Middle frontal gyrus (tissue), 1 donor: Measurements from ENCODE around the gene MAOA.
"Not testable (repeated sequence)": the region's sequence is repeated elsewhere in the genome, so short reads cannot be mapped to it uniquely, and the experiment has no call there.

Experiments used
- DNase-seq: peaks from one replicate; pipeline ENCODE4 v3.0.0-alpha.2; 2015; ENCODE audit warnings: low spot score; ENCODE audit errors: extremely low spot score

Gene MAOA

GRCh38 chrX:43656005-43656494 is at the start of gene MAOA:
Gene MAOA (plus strand): TSS chrX:43656299. CDS start chrX:43656342, 43 bp downstream.
- peak; percentile 10 for DNase-seq

DNA sequence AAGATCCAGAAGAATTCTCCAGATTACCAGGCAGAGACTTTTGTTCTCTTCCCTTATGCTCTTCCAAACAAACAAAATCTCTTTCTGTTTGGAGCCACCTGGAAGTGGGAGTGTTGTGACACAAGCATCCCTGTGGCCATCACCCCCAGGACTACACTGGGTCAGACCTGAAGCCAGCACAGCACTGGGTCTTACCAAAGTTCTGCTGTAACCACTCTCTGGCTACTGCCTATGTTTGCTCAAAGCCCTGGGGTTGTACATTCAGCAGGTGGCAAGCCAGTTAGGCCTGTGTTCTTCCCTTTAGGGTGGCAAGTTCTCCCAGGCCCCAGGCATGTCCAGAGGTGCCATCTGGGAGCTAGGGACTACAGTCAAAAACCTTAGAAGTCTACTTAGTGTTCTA is 43.7 kb upstream of the MAOA start:
- DNase-seq: no peak

GRCh38 chrX:43615660-43616059 is 40.4 kb upstream of the MAOA start:
- no peak for DNase-seq

DNA sequence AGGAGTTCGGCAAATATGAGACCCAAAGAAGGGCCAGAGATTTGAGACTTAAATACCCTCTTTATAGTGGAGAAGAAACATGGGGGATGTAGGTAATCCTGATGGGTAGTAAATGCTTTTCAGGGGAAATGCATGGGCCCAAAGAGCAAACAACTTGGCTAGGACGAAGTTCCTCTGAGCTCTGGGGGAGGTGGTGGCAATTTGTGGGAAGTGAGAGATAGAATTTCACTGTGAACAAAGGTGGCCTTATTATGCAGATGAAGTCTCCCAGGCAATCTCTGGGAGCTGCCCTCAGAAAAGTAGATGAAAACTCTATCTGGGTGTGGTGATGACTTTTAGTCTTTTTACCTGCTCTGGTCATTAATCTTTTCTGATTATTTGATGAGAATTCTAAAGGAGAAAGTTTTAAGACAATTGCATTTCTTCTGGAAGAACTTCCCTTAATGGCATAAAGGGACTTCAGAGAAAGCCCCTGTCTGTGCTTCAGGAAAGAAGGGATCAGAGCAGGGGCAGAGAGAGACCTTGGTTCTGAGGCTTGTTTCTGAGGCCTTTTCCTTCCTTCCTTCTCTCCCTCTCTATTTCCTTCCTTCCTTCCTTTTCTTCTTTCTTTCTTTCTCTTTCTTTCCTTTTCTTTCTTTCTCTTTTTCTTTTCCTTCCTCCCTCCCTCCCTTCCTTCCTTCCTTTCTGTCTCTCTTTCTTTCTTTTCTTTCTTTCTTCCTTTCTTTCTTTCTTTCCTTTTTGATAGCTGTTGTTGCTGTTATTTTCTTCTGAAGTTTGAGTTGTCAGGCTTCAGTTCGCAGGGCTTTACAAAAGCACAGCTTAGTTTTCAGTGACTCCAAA is 37.5 kb upstream of the MAOA start:
- DNase-seq: no peak

GRCh38 chrX:43619861-43620260 is 36.2 kb upstream of the MAOA start:
- not testable (repeated sequence) for DNase-seq

GRCh38 chrX:43627147-43627546 is 29.0 kb upstream of the MAOA start:
- no peak for DNase-seq

- no peak for DNase-seq
Measured at GRCh38 chrX:43627669-43628068, 28.4 kb upstream of the MAOA start.

DNA sequence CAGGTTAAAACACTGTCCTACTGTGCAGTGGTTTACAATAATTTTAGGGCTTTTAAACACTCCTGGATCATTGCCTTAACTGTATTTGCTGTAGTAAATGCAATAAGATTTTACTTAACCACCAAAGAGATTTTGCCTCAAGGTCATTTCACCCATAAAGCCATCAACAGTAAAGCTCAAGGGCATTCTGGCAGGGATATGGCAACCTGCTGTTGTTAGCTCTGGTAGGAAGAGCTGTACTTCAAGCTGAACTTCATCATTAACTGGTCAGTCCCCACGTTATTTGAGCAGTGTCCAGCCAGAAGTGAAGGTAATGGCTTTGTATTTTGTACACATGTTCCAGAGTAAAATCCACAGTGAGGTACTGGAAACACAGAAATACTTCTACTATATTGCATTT is 26.9 kb upstream of the MAOA start:
- no peak for DNase-seq

DNA sequence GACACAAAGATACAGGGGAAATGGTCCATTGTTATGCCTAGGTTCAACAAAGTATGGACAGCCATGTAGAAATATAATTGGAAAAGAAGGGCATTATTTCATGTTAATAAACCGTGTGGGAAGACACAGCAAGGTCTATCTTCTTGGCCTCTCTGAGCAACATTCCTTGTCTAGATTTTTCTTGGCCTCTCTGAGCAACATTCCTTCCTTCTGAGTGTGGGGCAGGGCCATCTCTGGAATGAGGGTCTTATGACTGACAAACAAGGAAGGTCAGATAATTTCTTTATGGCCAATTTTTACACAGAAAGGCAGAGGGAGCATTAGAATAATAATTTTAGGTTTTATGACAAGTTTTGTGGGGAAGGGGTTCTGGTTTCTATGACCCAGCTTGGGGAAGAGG is 24.3 kb upstream of the MAOA start:
- no peak for DNase-seq

GRCh38 chrX:43633081-43633480 is 23.0 kb upstream of the MAOA start:
- DNase-seq: no peak

- DNase-seq: no peak
Measured at GRCh38 chrX:43633757-43634156, 22.3 kb upstream of the MAOA start.

DNA sequence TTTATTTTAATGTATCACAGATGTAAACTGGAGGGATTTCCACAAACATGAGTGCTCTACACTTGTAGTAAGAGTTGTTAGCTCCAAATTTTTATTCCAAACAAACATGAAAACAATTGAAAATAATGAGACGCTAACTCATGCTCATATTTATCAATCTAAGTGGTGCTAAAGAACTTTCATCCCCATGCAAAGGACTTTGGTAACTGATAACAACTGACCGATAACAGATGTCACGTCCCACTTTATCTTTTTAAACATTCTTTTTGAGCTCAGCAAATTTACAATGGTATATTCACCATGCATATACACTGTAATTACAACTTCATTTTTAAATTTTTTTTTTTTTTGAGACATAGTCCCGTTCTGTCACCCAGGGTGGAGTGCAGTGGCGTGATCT is 15.6 kb upstream of the MAOA start:
- DNase-seq: no peak

DNA sequence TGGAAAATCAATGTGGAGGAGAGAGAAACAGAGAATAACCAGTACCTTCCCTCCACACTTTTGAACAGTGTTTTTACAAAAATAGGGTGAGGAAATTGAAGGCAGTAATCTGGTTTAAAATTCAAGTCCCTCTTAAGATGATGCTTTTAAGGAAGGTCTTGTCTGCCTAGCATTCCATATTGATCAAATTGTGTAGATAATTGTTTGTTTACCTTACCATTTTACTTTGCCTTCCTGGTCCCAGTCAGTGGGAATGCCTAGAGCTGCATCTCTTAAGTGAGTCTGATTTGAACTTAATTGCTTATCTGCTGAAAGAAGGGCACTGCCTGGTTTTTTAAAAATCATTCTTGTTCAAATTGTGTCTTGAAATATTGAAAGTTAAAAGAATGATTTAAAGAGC is 14.4 kb upstream of the MAOA start:
- DNase-seq: no peak

DNA sequence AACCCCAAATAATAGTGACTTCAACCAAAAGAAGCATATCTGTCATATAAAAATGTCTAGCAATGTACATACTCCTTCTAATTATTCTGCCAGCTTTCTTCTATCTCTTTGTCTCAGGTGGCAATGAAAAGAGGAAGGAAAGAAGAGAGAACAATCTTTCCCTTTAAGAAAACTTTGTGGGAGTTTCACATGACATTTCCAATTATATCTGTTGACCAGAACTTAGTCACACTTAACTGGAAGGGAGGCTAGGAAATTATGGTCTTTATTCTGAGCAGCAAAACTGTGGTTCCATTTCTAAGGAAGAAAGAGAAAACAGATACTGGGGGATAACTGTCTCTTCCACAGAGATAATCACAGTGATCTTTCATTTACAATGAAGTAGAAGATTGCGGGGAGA is 12.9 kb upstream of the MAOA start:
- no peak for DNase-seq

GRCh38 chrX:43643662-43644061 is 12.4 kb upstream of the MAOA start:
- DNase-seq: no peak

DNA sequence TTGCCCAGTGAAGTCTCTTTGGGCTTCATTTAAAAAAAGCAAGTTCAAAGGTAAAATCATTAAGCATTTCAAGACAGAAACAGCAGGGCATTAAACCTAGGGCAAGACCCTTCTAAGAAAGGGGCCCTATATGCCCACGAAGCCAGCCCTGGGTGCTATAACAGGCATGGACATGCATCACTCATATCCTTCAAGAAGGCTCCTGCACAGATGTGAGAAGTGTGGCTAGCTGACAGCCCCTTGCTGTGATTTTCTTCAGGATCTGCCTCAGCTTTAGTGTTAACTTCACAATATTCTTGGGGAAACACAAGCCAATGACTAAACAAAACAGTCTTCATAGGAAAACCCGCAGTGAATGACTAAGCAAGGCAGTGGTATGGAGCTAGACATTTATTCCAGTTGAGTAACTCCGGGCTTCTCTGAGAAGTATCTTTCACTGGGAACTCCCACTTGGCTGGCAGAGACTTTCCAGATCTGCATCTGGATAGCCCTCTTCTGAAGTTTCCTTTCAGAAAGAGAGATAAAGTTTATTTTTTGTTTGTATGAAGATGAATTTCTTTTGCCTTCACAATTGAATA is 11.9 kb upstream of the MAOA start:
- DNase-seq: no peak

GRCh38 chrX:43646800-43647199 is 9.3 kb upstream of the MAOA start:
- no peak for DNase-seq

DNA sequence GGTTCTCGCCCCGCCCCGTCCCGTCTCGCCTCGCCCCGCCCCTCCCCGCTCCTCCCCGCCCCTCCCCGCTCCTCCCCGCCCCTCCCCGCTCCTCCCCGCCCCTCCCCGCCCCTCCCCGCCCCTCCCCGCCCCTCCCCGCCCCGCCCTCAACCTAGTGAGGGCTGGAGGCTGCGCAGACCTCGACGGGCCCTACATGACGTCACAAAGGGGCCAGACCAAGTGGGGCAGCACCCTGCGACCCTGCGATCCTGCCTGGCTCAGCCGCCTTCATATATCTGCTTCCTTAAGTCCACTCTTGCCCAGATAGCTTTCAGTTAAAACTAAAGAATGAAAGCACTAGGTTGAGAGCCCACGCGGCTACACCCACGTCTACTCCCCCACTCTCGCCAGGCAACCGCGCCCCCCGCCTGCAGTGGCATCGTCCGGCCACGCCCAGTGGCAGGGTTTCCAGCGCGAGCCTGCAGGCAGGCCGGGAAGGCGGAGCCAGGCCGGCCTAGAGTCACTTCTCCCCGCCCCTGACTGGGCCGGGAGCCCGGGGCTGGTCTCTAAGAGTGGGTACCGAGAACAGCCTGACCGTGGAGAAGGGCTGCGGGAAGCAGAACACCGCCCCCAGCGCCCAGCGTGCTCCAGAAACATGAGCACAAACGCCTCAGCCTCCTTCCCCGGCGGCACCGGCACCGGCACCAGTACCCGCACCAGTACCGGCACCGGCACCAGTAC is 1.5 kb upstream of the MAOA start:
- DNase-seq: peak; percentile 79

- DNase-seq: no peak
Measured at GRCh38 chrX:43655151-43656004, 721 bp upstream of the MAOA start.

DNA sequence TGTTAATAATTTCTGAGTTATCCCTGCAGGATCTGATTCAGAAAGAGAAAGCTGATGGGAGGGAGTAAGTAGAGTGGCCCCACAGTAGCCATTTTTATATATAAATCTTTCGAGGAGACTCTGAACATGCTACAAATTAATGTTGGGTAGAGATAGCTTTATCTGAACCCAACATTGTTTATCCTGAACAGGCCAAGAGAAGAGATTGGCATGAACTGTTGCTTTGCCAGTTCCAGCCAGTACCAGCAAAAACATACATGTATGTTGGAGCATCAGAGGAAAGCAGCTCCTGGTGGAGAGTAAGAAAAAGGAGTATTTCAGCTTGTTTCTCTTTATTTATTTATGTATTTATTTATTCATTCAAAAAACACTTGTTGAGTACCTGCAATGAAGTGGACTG is 1.6 kb downstream of the MAOA start:
- no peak for DNase-seq

DNA sequence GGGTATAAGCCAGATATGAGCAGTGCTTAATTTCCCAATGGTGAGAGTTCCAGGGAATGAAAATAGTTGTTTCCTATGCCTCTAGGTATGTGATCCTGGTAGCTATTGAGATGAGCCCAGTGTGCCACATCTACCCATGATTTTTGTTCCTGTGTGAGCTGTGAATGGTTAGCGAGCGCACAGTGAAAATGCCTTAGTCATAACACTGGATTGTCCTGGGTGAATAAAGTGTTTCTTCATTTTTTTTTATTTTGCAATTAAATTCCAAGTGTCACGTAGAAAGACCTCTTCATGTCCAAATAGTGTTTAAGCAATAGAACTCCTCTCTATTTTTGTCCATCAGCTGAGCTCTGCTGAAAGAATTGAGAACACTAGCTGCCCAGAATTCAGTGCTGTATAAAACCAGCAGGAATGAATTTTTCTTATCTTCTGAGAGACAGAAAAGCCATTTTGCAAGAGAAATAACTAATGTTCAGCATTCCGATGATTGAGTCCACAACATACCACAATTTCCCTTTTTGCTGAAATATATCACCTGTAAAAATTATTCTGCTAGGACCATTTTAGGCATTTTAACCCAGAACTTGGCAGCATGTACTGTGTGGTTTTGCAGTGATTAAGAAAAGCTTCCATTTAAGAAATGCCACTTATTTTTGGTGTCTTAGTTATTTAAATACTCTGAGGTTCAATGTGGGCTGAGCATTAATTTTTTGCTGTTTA is 5.6 kb downstream of the MAOA start:
- DNase-seq: no peak
